A673 (cell line): ENCODE results near the gene IBTK.

ENCODE experiments used
- EZH2 ChIP-seq: fragments of 200-600 bp; sonication (generic); IDR thresholded peaks from 2 replicates; pipeline ENCODE4 v1.6.1; 2017; ENCODE audit warnings: borderline replicate concordance, low read depth, mild to moderate bottlenecking, mixed read lengths, antibody characterized with exemption, low read length; ENCODE audit not compliant: poor library complexity, severe bottlenecking
- TF ChIP-seq, protein P1 (sequence below): fragments of 300-800, 200-600 bp; sonication (generic); conservative IDR thresholded peaks from 2 replicates; pipeline ENCODE4 v1.5.1; 2017; ENCODE audit warnings: low read depth, mild to moderate bottlenecking, antibody characterized with exemption, low read length, moderate library complexity, mixed read lengths

DNA sequence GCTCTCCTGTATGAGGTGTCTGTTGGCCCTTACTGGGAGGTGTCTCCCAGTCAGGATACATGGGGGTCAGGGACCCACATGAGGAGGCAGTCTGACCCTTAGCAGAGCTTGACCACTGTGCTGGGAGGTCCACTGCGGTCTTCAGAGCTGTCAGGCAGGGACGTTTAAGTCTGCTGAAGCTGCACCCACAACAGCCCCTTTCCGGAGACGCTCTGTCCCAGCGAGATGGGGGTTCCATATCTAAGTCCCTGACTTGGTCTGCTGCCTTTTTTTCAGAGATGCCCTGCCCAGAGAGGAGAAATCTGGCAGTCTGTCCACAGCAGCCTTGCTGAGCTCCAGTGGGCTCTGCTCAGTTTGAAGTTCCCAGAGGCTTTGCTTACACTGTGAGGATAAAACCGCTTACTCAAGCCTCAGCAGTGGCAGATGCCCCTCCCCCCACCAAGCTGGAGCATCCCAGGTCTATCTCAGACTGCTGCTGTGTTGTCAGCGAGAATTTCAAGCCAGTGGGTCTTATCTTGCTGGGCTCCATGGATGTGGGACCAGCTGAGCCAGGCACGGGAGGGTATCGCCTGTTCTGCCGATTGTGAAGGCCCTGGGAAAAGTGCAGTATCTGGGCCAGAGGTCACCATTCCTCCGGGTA, 36.3 kb upstream of the IBTK start:
- TF ChIP-seq EZH2: no peak
- TF ChIP-seq, protein P1, sequence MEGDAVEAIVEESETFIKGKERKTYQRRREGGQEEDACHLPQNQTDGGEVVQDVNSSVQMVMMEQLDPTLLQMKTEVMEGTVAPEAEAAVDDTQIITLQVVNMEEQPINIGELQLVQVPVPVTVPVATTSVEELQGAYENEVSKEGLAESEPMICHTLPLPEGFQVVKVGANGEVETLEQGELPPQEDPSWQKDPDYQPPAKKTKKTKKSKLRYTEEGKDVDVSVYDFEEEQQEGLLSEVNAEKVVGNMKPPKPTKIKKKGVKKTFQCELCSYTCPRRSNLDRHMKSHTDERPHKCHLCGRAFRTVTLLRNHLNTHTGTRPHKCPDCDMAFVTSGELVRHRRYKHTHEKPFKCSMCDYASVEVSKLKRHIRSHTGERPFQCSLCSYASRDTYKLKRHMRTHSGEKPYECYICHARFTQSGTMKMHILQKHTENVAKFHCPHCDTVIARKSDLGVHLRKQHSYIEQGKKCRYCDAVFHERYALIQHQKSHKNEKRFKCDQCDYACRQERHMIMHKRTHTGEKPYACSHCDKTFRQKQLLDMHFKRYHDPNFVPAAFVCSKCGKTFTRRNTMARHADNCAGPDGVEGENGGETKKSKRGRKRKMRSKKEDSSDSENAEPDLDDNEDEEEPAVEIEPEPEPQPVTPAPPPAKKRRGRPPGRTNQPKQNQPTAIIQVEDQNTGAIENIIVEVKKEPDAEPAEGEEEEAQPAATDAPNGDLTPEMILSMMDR: no peak
